GM12801 (cell line): ENCODE data around the gene PPP1R26.

Experiments used
- CTCF ChIP-seq: IDR thresholded peaks from one replicate; pipeline ENCODE4 v1.5.1; 2011; ENCODE audit warnings: control low read depth; ENCODE audit not compliant: insufficient read length; ENCODE audit errors: extremely low read depth

The PPP1R26 gene

GRCh38 chr9:135499326-135500070, 19.9 kb downstream of the PPP1R26 start:
- no peak for TF ChIP-seq CTCF

- no peak for TF ChIP-seq CTCF
These were observed 20.5 kb downstream of the PPP1R26 start for GRCh38 chr9:135500071-135500524.

GRCh38 chr9:135500525-135501260, 21.1 kb downstream of the PPP1R26 start, which contains the start of gene MRPS2:
Gene MRPS2 (plus strand): TSS chr9:135500682. CDS start chr9:135500711, 29 bp downstream.
- no peak for TF ChIP-seq CTCF

DNA sequence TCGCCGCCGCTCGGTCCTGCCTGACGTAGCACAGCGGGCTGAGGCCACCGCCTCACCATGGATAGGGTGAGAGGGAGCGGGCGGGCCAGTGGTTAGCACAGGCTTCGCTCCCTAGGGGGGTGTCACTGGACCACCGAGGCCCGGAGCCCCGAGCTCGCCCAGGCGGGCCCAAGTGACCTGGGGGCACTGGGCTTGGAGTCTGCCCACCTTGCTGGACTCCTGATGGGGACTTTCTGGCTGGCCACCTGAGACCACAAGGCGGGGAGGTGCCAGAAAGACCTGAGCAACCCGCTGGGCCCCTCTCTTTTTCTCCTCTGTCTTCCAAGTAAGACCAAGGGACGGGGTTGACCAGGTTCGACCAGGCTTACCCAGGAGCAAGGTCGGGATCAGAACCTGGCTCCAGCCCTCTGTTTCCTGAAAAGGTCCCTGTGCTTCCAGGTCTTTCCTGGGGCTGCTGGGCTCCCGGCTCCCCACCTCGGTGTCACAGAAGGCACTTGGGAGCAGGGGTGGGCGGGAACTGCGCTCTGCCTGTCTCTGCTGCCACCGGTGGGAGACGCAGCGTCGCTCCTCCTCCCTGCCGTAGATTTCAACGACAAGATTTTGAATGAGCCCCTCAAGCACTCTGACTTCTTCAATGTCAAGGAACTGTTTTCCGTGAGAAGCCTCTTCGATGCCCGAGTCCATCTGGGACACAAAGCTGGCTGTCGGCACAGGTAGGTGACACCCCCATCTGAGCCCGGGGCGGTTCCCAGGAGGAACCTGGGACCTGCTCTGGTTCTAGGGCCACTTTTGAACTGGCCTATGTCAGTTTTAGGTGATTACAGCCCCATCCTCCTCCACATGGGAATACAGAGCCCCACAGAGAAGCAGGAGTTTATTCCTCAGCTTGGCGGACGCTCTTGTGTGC, 21.9 kb downstream of the PPP1R26 start:
- no peak for TF ChIP-seq CTCF

GRCh38 chr9:135502168-135502872, 22.7 kb downstream of the PPP1R26 start:
- TF ChIP-seq CTCF, result no peak

GRCh38 chr9:135502873-135503321, 23.3 kb downstream of the PPP1R26 start:
- no peak for TF ChIP-seq CTCF
